LoVo (cell line): ENCODE measurements around the gene MYBBP1A.

Experiments used
- DNase-seq: peaks from one replicate; pipeline ENCODE4 v3.0.0-alpha.2; 2016; ENCODE audit warnings: low spot score

Gene MYBBP1A

DNA sequence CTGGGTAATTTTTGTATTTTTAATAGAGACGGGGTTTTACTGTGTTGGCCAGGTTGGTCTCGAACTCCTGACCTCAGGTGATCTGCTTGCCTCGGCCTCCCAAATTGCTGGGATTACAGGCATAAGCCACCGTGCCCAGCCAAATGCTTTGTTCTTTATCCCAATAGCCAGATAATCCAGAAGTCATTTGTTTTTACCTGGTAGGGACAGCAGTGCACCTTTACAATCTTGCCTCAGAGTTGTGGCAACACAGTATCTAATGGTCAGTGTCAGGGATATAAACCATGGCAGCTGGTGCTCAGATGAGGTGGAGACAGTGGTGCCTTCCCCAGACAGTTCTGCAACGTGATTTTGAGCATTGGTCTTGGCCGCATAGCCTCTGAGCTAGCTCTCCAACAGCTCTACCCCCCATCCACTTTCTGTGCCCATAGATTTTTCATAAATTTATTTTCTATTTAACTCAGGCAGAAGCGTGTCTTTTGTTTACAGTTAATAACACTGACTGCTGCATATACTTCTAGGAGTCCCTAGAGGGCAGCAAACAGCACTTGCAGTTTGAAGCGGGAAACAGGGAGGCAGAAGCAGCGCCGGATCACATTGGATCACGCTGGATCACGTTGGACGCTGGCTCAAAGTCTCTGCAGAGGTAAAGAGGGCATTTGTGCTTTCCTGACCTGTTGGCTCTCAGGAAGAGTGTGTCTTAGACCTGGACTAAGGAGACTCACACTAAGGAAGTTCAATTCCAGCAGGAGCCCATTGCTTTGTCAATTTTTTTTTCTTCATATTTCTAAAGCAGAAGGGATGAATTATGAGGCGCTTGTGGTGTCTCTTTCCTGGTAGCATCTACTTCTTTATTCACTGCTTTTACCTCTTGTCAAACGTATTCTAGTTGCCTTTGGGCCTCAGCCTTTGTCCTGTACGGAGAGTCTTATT is 10.3 kb upstream of the MYBBP1A start:
- peak; percentile 79 for DNase-seq

- DNase-seq: peak; percentile 46
These were observed 7.1 kb upstream of the MYBBP1A start for GRCh38 chr17:4562015-4562969.

DNA sequence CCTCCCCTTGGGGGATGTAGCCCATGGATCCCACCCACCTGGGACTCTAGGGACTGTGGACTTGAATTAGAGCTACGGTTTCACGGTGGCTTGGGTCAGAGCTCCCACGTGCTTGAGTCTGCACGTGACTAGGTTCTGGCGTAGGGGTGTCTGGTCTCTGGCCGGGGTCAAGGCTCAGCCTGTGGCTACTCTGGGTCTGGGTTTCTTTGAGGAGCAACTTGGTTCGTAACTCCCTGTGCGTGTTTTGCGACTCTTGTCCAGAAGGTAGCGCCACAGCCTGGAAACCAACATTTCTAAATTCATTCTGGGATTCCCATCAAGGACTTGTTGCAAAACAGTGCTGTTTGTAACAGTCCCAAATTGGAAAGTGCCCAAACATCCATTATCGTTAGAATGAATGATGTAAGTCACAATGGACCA is 5.7 kb upstream of the MYBBP1A start:
- DNase-seq: no peak

- no peak for DNase-seq
These were observed 5.2 kb upstream of the MYBBP1A start, which contains the start of gene GGT6 for GRCh38 chr17:4560421-4560820. TSS of gene GGT6 (minus strand) at chr17:4560577. CDS start at chr17:4560521, 56 bp downstream.

DNA sequence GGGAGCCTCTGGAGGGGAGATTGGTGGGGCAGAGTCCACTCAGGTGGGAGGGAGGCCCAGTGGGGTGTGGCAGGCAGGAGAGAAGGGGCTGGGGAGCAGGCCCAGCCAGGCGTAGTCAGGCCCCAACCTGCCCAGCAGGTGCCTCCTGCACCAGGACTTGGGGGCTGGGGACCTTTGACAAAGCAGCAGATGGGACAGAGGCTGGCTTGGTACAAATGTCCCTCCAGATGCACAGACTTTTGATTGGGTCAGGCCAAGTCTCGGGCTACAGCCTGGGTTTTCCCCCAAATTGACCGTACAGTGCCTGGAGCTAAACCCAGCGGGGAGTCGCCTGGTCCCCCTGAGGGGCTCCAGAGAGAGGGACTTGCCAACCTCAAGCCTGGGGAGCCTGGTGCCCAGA is 4.8 kb upstream of the MYBBP1A start:
- no peak for DNase-seq

DNA sequence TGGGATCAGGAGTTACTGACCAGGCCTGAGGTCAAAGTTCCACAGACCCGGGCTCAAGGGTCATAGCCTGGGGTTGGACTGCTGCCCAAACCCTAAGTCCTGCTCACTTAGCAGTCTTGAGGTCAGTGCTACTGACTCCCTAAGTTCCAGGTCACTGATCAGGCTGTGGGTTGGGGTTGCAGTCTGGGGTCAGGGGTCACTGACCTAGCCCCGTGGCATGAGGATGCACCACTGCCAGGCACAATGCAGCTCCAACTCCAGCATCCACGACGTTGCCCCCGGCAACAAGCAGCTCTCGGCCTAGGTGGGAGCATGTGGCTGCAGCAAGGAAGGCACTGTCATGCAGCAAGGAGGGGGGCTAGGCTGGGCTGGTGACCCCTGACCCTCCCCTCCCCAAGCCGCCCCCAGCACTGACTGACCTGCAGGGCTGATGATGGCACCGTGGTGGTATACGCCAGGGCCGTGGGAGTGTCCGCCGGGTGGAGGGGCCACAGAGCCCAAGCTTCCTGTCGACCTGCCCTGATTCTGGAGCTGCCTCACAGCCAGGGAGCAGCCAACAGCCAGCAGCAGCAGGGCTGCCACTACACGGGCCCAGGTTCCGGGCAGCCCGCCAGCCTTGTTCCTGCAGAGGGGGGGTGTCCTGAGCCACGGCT is 4.1 kb upstream of the MYBBP1A start:
- no peak for DNase-seq

GRCh38 chr17:4558347-4558971 is 3.3 kb upstream of the MYBBP1A start:
- DNase-seq: no peak

- no peak for DNase-seq
These were observed 2.6 kb upstream of the MYBBP1A start for GRCh38 chr17:4557626-4558346.

GRCh38 chr17:4556996-4557395 is 1.8 kb upstream of the MYBBP1A start:
- no peak for DNase-seq

- no peak for DNase-seq
These were observed 932 bp upstream of the MYBBP1A start for GRCh38 chr17:4555873-4556759.

GRCh38 chr17:4554441-4554996 is 665 bp downstream of the MYBBP1A start:
- DNase-seq: no peak

DNA sequence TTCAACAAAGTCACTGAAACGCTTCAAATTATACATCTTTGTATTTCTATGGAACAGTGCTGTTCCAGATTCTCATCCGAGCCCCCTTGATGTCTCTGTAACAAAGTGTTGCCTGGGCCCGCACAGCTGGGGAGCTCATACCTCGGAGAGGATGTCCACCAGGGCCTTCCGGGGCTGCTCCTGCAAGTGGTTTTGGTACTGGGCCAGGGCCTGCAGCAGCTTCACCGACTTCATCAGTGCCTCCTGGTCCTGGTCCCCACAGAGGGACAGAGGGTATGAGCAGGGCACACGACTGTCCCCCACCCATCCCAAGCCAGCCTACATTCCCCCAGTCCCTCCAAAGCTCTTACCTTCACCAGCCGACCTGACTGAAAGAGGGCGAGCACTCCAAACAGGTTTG is 1.5 kb downstream of the MYBBP1A start:
- DNase-seq: no peak

DNA sequence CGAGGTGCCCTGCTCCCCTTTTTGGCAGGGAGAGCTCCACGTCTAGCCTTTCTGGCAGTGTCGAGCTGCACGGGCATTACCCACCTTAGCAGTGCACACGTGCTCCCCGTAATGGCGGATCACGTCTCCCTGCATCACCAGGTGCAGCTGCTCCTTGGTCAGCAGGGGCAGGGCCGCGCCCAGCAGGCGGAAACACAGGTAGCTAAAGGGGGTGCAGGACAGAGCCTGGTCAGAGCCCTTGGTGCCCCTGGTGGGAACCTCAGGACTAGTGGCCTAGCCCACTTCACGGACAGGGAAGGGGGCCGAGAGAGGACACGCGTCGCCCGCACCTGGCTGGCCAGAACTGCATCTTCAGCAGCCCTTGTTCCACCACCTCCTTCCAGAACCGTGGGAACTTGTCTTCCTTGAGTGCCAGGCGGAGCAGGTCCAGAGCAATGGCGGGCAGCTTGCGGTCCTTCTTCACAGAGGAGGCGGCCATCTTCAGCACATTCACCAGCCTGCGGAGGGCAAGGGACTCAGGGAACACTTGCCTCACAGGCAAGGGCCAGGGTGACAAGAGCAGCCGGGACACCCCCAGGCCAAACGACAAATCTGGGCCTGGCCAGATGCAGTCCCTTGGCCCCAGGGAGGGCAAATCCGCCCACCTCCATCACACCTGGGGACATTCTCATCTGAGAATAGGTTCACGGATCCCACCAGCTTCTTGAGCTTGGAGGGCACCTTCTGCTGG is 3.2 kb downstream of the MYBBP1A start:
- DNase-seq: no peak

DNA sequence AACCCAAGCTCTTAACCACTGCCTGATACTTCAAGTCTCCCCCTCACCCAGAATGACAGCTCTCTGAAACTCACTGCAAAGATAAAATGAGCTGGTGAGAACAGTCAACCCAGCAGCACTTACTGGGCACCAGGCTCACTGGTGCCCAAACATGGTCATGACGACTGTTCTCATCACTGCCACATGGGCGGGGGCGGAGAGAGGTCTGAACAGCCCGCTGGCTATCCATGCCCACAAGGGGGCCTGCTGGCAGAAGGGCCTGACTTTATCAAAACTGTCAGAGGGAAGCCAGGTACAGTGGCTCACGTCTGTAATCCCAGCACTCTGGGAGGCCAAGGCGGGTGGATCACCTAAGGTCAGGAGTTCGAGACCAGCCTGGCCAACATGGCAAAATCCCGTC is 4.0 kb downstream of the MYBBP1A start:
- no peak for DNase-seq

DNA sequence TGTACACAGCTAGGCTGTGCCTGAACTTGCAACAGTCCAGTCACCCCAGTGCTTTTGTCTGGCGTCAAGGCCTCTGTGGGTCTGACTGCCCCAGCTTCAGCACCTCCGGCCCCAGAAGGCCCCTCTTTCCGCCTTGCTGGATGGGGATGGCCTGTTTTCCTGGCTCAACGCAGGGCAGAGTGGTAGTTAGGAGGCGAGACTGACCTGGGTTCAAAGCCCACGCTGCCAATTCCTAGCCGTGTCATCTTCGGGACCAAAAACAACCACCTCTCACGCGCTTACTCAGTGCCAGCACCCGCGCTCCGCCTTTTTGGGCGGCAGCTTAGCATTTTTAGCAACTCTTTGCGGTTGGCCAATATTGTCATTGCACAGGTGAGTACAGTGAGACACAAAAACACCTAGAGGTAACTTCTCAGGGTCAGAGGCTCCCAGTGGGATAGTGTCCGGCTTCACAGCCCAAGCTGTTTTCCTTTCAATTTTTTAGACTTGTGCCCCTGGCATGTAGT is 4.6 kb downstream of the MYBBP1A start:
- no peak for DNase-seq

GRCh38 chr17:4549781-4550533 is 5.2 kb downstream of the MYBBP1A start:
- no peak for DNase-seq

DNA sequence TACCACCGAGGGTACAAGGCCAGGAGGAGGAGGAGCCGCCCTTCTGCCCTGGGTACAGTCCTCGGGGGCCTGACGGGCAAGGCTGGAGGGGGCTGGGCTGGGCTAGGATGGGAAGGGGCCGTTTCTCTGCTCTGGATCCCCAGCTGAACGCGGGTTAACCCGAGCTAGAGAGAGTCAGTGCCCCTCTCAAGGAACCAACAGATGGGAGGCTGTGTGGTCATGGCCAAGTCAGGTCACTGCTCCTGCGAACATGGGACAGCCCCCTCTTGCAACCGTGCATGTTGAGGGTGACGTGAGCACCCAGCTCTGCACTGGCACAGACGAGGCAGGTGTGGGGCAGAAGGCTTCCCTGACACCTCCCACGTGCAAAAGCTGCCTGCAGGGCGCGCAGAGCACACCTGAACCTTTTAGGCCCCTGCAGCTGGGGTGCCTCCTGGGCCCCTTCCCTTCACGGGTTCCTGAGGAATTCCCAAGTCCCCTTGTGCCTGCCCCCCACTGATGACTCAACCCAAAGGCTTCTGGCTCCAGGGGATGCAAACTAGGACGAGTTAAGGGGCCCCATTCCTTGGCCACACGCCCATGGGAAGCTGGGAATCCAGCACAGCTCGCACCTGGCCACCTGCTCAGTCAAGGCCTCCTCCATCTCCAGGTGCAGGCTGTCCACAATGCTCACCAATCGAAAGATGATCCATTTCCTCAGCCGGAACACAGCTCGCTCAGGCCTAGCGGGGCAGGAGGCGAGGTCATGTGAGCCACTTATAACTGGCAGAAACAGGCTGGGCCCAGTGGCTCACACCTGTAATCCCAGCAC is 6.3 kb downstream of the MYBBP1A start:
- DNase-seq: no peak
